HEK293 (cell line): ENCODE measurements around the gene DNAJB14.

Source experiments
- CTCF ChIA-PET: fragments of 350-600 bp; formaldehyde crosslinking; extraction: SDS; loops from one replicate; lab custom pipeline; 2021; ENCODE audit warnings: antibody characterized with exemption; lab: Yijun Ruan, JAX
- POLR2A ChIA-PET: fragments of 300-600 bp; formaldehyde crosslinking; extraction: SDS; loops from one replicate; lab custom pipeline; 2020; ENCODE audit warnings: antibody characterized with exemption, inconsistent platforms; lab: Yijun Ruan, JAX
- H3K27ac ChIP-seq: fragments of 200-500 bp; sonication (Bioruptor generic); 2 replicates; pipeline ENCODE4 v1.5.1; 2014; ENCODE audit warnings: low read depth, low read length, control low read depth, inconsistent platforms; ENCODE audit errors: extremely low read depth
- H3K36me3 ChIP-seq, 2 experiments: fragments of 200-500 bp in 1 of 2; sonication (Bioruptor generic) in 1 of 2; 1 replicate in 1 of 2; 2 replicates in 1 of 2; pipeline ENCODE4 v1.5.1; 2014 to 2017; ENCODE audit warnings: inconsistent platforms in 2 of 2, low read length in 2 of 2; ENCODE audit not compliant: control insufficient read depth in 2 of 2, insufficient read depth in 1 of 2
- H3K4me1 ChIP-seq: fragments of 200-500 bp; sonication (Bioruptor generic); 2 replicates; pipeline ENCODE4 v1.5.1; 2014; ENCODE audit warnings: mild to moderate bottlenecking, low read length, inconsistent platforms; ENCODE audit not compliant: control insufficient read depth, insufficient read depth
- H3K4me3 ChIP-seq: 2 replicates; pipeline ENCODE4 v1.5.1; 2011; ENCODE audit warnings: low read depth, mild to moderate bottlenecking, control low read depth, low read length, moderate library complexity
- H3K9me3 ChIP-seq: fragments of 200-500 bp; sonication (Bioruptor generic); 2 replicates; pipeline ENCODE4 v1.5.1; 2014; ENCODE audit warnings: low read depth, low read length, inconsistent platforms; ENCODE audit not compliant: control insufficient read depth, insufficient read depth
- GLI2 ChIP-seq: fragments of 450-650 bp; formaldehyde crosslinking; IDR thresholded peaks from 2 replicates; pipeline ENCODE4; 2017; ENCODE audit warnings: missing biosample characterization, missing genetic modification characterization, low read depth, borderline replicate concordance
- ZBTB21 ChIP-seq: fragments of 450-650 bp; formaldehyde crosslinking; IDR thresholded peaks from 2 replicates; pipeline ENCODE4 v1.5.1; 2017; ENCODE audit warnings: missing biosample characterization, missing genetic modification characterization
- ZBTB49 ChIP-seq: fragments of 450-650 bp; formaldehyde crosslinking; IDR thresholded peaks from 2 replicates; pipeline ENCODE4 v1.5.1; 2016; ENCODE audit warnings: missing biosample characterization, missing genetic modification characterization, low read depth
- ZBTB8A ChIP-seq: fragments of 450-650 bp; formaldehyde crosslinking; IDR thresholded peaks from 2 replicates; pipeline ENCODE4 v1.5.1; 2016; ENCODE audit warnings: missing biosample characterization, missing genetic modification characterization
- ZNF112 ChIP-seq: fragments of 450-650 bp; formaldehyde crosslinking; IDR thresholded peaks from 2 replicates; pipeline ENCODE4 v1.5.0; 2017; ENCODE audit warnings: missing biosample characterization, missing genetic modification characterization
- ZNF121 ChIP-seq: fragments of 450-650 bp; formaldehyde crosslinking; IDR thresholded peaks from 2 replicates; pipeline ENCODE4 v1.5.1; 2016; ENCODE audit warnings: missing biosample characterization, missing genetic modification characterization
- ZNF2 ChIP-seq: fragments of 450-650 bp; formaldehyde crosslinking; IDR thresholded peaks from 2 replicates; pipeline ENCODE4 v1.5.1; 2016; ENCODE audit warnings: missing biosample characterization, missing genetic modification characterization
- ZNF202 ChIP-seq: fragments of 450-650 bp; formaldehyde crosslinking; IDR thresholded peaks from 2 replicates; pipeline ENCODE4 v1.5.1; 2016; ENCODE audit warnings: missing biosample characterization, missing genetic modification characterization, borderline replicate concordance
- ZNF248 ChIP-seq: fragments of 450-650 bp; formaldehyde crosslinking; IDR thresholded peaks from 2 replicates; pipeline ENCODE4 v1.5.1; 2017; ENCODE audit warnings: missing biosample characterization, missing genetic modification characterization
- ZNF311 ChIP-seq: fragments of 450-650 bp; formaldehyde crosslinking; IDR thresholded peaks from 2 replicates; pipeline ENCODE4 v1.5.1; 2017; ENCODE audit warnings: missing biosample characterization, missing genetic modification characterization, borderline replicate concordance
- ZNF335 ChIP-seq: fragments of 450-650 bp; formaldehyde crosslinking; conservative IDR thresholded peaks from 2 replicates; pipeline ENCODE4 v1.5.1; 2016; ENCODE audit warnings: missing biosample characterization, missing genetic modification characterization
- ZNF561 ChIP-seq: fragments of 450-650 bp; IDR thresholded peaks from 2 replicates; pipeline ENCODE4 v1.5.1; 2018; ENCODE audit warnings: missing biosample characterization, missing genetic modification characterization, borderline replicate concordance
- ZNF677 ChIP-seq: fragments of 450-650 bp; IDR thresholded peaks from 2 replicates; pipeline ENCODE4 v1.5.0; 2018; ENCODE audit warnings: missing biosample characterization, mild to moderate bottlenecking, missing genetic modification characterization, moderate library complexity
- ZNF701 ChIP-seq: fragments of 450-650 bp; formaldehyde crosslinking; IDR thresholded peaks from 2 replicates; pipeline ENCODE4 v1.5.1; 2016; ENCODE audit warnings: missing biosample characterization, missing genetic modification characterization
- ZNF785 ChIP-seq: fragments of 450-650 bp; formaldehyde crosslinking; IDR thresholded peaks from 2 replicates; pipeline ENCODE4 v1.5.1; 2016; ENCODE audit warnings: missing biosample characterization, missing genetic modification characterization
- TF ChIP-seq, protein P1 (sequence below): fragments of 450-650 bp; formaldehyde crosslinking; IDR thresholded peaks from 2 replicates; pipeline ENCODE4 v1.5.1; 2016; ENCODE audit warnings: missing biosample characterization, missing genetic modification characterization, borderline replicate concordance
- TF ChIP-seq, protein P2 (sequence below): sonication (generic); formaldehyde crosslinking; IDR thresholded peaks from 2 replicates; pipeline ENCODE4 v1.8.1; 2022; ENCODE audit warnings: mild to moderate bottlenecking, moderate library complexity, missing genetic modification reagents
- TF ChIP-seq, protein P3 (sequence below): fragments of 450-650 bp; formaldehyde crosslinking; IDR thresholded peaks from 2 replicates; pipeline ENCODE4 v1.5.1; 2016; ENCODE audit warnings: missing biosample characterization, missing genetic modification characterization
- TF ChIP-seq, protein P4 (sequence below): fragments of 450-650 bp; formaldehyde crosslinking; IDR thresholded peaks from 2 replicates; pipeline ENCODE4 v1.5.1; 2016; ENCODE audit warnings: missing biosample characterization, missing genetic modification characterization

Gene DNAJB14

DNA sequence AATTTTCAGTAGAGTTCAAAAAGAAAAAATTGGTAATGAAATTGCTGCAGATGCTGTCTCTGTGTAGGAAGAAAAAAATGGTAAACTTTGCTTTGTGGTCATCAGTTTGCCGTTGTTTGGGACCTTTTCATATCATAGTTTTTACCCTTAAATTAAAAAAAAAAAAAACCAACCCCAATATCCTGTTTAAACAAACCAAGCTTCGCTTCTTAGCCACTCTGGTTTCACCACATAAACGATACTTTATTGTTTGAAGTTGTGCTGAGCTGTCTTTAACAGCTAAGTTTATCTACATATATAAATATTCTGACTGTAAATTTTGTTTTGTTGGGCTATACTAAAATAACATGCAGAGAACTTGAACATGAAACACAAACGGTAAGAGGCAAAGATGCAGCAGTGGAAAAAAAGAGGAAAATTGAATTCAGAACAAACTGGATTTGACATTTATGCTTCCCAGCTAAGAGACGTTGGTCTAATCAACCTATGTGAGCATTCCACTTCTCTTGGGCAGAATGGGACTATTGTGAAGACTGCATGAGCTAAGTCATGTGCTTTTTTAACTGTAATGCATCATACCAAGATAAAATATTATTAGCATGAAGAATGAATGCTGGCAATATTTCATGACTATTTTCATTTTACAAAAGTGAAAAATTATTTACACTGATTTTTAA is 19.4 kb upstream of the DNAJB14 start:
- ChIA-PET CTCF (no interaction called here), POLR2A (interaction anchor here (0.9 to 1.5 kb wide), 2 partner anchors 15 to 17 kb away, joined by 5 read pairs; partner anchors contain the start of gene H2AZ1)
- no peaks in the 10 kb centered on the region for H3K36me3 ChIP-seq
- H3K4me1 ChIP-seq, result no peaks in the 10 kb centered on the region
- TF ChIP-seq ZNF335 (tag by site-specific recombination) (no peak), ZNF701 (no peak), ZNF677 (tag by site-specific recombination) (no peak), ZNF561 (no peak), ZNF112 (tag by site-specific recombination) (no peak), GLI2 (tag by site-specific recombination) (no peak), ZNF248 (tag by site-specific recombination) (no peak), ZNF785 (tag by site-specific recombination) (no peak), ZNF311 (tag by site-specific recombination) (no peak), ZNF202 (no peak), ZBTB8A (tag by site-specific recombination) (no peak), ZNF121 (tag by site-specific recombination) (no peak), ZBTB49 (tag by site-specific recombination) (no peak), ZBTB21 (tag by site-specific recombination) (no peak), ZNF2 (tag by site-specific recombination) (no peak)
- TF ChIP-seq, protein P1, sequence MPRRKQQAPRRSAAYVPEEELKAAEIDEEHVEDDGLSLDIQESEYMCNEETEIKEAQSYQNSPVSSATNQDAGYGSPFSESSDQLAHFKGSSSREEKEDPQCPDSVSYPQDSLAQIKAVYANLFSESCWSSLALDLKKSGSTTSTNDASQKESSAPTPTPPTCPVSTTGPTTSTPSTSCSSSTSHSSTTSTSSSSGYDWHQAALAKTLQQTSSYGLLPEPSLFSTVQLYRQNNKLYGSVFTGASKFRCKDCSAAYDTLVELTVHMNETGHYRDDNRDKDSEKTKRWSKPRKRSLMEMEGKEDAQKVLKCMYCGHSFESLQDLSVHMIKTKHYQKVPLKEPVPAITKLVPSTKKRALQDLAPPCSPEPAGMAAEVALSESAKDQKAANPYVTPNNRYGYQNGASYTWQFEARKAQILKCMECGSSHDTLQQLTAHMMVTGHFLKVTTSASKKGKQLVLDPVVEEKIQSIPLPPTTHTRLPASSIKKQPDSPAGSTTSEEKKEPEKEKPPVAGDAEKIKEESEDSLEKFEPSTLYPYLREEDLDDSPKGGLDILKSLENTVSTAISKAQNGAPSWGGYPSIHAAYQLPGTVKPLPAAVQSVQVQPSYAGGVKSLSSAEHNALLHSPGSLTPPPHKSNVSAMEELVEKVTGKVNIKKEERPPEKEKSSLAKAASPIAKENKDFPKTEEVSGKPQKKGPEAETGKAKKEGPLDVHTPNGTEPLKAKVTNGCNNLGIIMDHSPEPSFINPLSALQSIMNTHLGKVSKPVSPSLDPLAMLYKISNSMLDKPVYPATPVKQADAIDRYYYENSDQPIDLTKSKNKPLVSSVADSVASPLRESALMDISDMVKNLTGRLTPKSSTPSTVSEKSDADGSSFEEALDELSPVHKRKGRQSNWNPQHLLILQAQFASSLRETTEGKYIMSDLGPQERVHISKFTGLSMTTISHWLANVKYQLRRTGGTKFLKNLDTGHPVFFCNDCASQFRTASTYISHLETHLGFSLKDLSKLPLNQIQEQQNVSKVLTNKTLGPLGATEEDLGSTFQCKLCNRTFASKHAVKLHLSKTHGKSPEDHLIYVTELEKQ (tag by site-specific recombination), result no peak
- TF ChIP-seq, protein P2, sequence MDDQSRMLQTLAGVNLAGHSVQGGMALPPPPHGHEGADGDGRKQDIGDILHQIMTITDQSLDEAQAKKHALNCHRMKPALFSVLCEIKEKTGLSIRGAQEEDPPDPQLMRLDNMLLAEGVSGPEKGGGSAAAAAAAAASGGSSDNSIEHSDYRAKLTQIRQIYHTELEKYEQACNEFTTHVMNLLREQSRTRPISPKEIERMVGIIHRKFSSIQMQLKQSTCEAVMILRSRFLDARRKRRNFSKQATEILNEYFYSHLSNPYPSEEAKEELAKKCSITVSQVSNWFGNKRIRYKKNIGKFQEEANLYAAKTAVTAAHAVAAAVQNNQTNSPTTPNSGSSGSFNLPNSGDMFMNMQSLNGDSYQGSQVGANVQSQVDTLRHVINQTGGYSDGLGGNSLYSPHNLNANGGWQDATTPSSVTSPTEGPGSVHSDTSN (CRISPR knock-in tag), result no peak
- TF ChIP-seq, protein P3, sequence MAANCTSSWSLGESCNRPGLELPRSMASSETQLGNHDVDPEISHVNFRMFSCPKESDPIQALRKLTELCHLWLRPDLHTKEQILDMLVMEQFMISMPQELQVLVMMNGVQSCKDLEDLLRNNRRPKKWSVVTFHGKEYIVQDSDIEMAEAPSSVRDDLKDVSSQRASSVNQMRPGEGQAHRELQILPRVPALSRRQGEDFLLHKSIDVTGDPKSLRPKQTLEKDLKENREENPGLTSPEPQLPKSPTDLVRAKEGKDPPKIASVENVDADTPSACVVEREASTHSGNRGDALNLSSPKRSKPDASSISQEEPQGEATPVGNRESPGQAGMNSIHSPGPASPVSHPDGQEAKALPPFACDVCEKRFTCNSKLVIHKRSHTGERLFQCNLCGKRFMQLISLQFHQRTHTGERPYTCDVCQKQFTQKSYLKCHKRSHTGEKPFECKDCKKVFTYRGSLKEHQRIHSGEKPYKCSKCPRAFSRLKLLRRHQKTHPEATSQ (tag by site-specific recombination), result no peak
- TF ChIP-seq, protein P4, sequence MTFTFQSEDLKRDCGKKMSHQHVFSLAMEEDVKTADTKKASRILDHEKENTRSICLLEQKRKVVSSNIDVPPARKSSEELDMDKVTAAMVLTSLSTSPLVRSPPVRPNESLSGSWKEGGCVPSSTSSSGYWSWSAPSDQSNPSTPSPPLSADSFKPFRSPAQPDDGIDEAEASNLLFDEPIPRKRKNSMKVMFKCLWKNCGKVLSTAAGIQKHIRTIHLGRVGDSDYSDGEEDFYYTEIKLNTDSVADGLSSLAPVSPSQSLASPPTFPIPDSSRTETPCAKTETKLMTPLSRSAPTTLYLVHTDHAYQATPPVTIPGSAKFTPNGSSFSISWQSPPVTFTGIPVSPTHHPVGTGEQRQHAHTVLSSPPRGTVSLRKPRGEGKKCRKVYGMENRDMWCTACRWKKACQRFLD (tag by site-specific recombination), result no peak
- H3K27ac ChIP-seq, result no peak overlapping the region
- H3K4me3 ChIP-seq, result no peak overlapping the region
- no peaks in the 10 kb centered on the region for H3K9me3 ChIP-seq
